H9 (cell line): ENCODE results near the gene IBA57. TPM values are rescaled to one million over a fixed set of nuclear protein-coding genes. Genes with fewer than 3 reads are reported as not detected.

ENCODE experiments used
- DNase-seq: peaks from one replicate; pipeline ENCODE4 v3.0.0-alpha.2; 2017
- H2AFZ ChIP-seq: one replicate; pipeline ENCODE4 v1.6.1; 2013; ENCODE audit warnings: mild to moderate bottlenecking, low read length, control low read depth, moderate library complexity
- H2AK5ac ChIP-seq: 2 replicates; pipeline ENCODE4 v1.6.1; 2013; ENCODE audit warnings: low read length, control low read depth, mixed read lengths; ENCODE audit not compliant: insufficient read length
- H2BK120ac ChIP-seq: one replicate; pipeline ENCODE4 v1.6.1; 2013; ENCODE audit warnings: low read depth, mild to moderate bottlenecking, low read length, control low read depth, inconsistent platforms; ENCODE audit not compliant: poor library complexity, severe bottlenecking
- H2BK12ac ChIP-seq: 2 replicates; pipeline ENCODE4 v1.6.1; 2013; ENCODE audit warnings: low read length, control low read depth, mixed read lengths, low read depth; ENCODE audit not compliant: insufficient read length
- H2BK15ac ChIP-seq: 2 replicates; pipeline ENCODE4 v1.6.1; 2013; ENCODE audit warnings: low read depth, low read length, control low read depth
- H2BK20ac ChIP-seq: one replicate; pipeline ENCODE4 v1.6.1; 2013; ENCODE audit warnings: low read depth, mild to moderate bottlenecking, low read length, control low read depth, inconsistent platforms; ENCODE audit not compliant: poor library complexity, severe bottlenecking
- H2BK5ac ChIP-seq: 2 replicates; pipeline ENCODE4 v1.6.1; 2013; ENCODE audit warnings: low read length, control low read depth, mixed read lengths; ENCODE audit not compliant: insufficient read length
- H3K14ac ChIP-seq: 2 replicates; pipeline ENCODE4 v1.6.1; 2013; ENCODE audit warnings: low read length, control low read depth; ENCODE audit not compliant: insufficient read depth
- H3K18ac ChIP-seq: 2 replicates; pipeline ENCODE4 v1.6.1; 2013; ENCODE audit warnings: low read depth, mild to moderate bottlenecking, mixed read lengths, low read length, control low read depth; ENCODE audit not compliant: insufficient read length
- H3K23ac ChIP-seq: 2 replicates; pipeline ENCODE4 v1.6.1; 2013; ENCODE audit warnings: low read length, control low read depth, mixed read lengths, low read depth; ENCODE audit not compliant: insufficient read length
- H3K23me2 ChIP-seq: 2 replicates; pipeline ENCODE4 v1.6.1; 2013; ENCODE audit warnings: low read depth, mild to moderate bottlenecking, mixed read lengths, low read length, control low read depth; ENCODE audit not compliant: insufficient read length, poor library complexity, severe bottlenecking
- H3K27ac ChIP-seq: 2 replicates; pipeline ENCODE4 v1.5.1; 2013; ENCODE audit warnings: low read length, control low read depth, mixed read lengths, low read depth; ENCODE audit not compliant: insufficient read length
- H3K27me3 ChIP-seq: 2 replicates; pipeline ENCODE4 v1.6.1; 2013; ENCODE audit warnings: low read length, control low read depth, inconsistent platforms; ENCODE audit not compliant: insufficient read depth
- H3K4ac ChIP-seq: 2 replicates; pipeline ENCODE4 v1.6.1; 2013; ENCODE audit warnings: low read depth, mild to moderate bottlenecking, control low read depth, inconsistent platforms, low read length, moderate library complexity
- H3K4me1 ChIP-seq: 2 replicates; pipeline ENCODE4 v1.6.1; 2013; ENCODE audit warnings: low read length, control low read depth, inconsistent platforms; ENCODE audit not compliant: insufficient read depth
- H3K4me2 ChIP-seq: 2 replicates; pipeline ENCODE4 v1.6.1; 2013; ENCODE audit warnings: low read length, control low read depth, mixed read lengths; ENCODE audit not compliant: insufficient read length, insufficient read depth
- H3K56ac ChIP-seq: 2 replicates; pipeline ENCODE4 v1.6.1; 2013; ENCODE audit warnings: low read depth, mild to moderate bottlenecking, mixed read lengths, low read length, control low read depth; ENCODE audit not compliant: insufficient read length
- H3K79me1 ChIP-seq: 2 replicates; pipeline ENCODE4 v1.6.1; 2013; ENCODE audit warnings: low read depth, mild to moderate bottlenecking, moderate library complexity, low read length, control low read depth, inconsistent platforms; ENCODE audit not compliant: insufficient read depth, poor library complexity, severe bottlenecking
- H3K79me2 ChIP-seq: 2 replicates; pipeline ENCODE4 v1.6.1; 2013; ENCODE audit warnings: low read length, control low read depth, inconsistent platforms; ENCODE audit not compliant: insufficient read depth
- H3K9ac ChIP-seq: 2 replicates; pipeline ENCODE4 v1.6.1; 2013; ENCODE audit warnings: low read length, control low read depth, mixed read lengths; ENCODE audit not compliant: insufficient read length; ENCODE audit errors: extremely low read depth
- H3K9me3 ChIP-seq: one replicate; pipeline ENCODE4 v1.6.1; 2013; ENCODE audit warnings: low read depth, low read length, inconsistent platforms; ENCODE audit not compliant: control insufficient read depth
- H3T11ph ChIP-seq: one replicate; pipeline ENCODE4 v1.6.1; 2013; ENCODE audit warnings: mild to moderate bottlenecking, low read length, control low read depth, inconsistent platforms
- H4K20me1 ChIP-seq: one replicate; pipeline ENCODE4 v1.6.1; 2013; ENCODE audit not compliant: control insufficient read depth, insufficient read length, insufficient read depth
- H4K5ac ChIP-seq: 2 replicates; pipeline ENCODE4 v1.6.1; 2013; ENCODE audit warnings: low read depth, mild to moderate bottlenecking, mixed read lengths, low read length, control low read depth; ENCODE audit not compliant: insufficient read length
- H4K8ac ChIP-seq: replicated peaks from 2 replicates; pipeline ENCODE4 v1.6.1; 2013; ENCODE audit warnings: low read length, control low read depth, mixed read lengths, low read depth; ENCODE audit not compliant: insufficient read length
- H4K91ac ChIP-seq: 2 replicates; pipeline ENCODE4 v1.6.1; 2013; ENCODE audit warnings: low read depth, mild to moderate bottlenecking, moderate library complexity, mixed read lengths, low read length, control low read depth; ENCODE audit not compliant: insufficient read length
- H3K27ac Mint-ChIP-seq, 3 experiments: 2 replicates in 2 of 3; 3 replicates in 1 of 3; pipeline ENCODE4 v1.8.0; 2020 to 2021; ENCODE audit warnings: mixed read lengths in 3 of 3, mild to moderate bottlenecking in 1 of 3, moderate library complexity in 1 of 3
- H3K27me3 Mint-ChIP-seq: 2 replicates; pipeline ENCODE4 v1.8.0; 2021; ENCODE audit warnings: low read depth, mild to moderate bottlenecking, moderate library complexity, mixed read lengths
- H3K36me3 Mint-ChIP-seq, 3 experiments: 2 replicates in 2 of 3; 3 replicates in 1 of 3; pipeline ENCODE4 v1.8.0; 2020 to 2021; ENCODE audit warnings: low read depth in 3 of 3, mixed read lengths in 3 of 3; ENCODE audit not compliant: insufficient read depth in 1 of 3
- H3K4me1 Mint-ChIP-seq, 2 experiments: 2 replicates each; pipeline ENCODE4 v1.8.0; 2020; ENCODE audit warnings: mixed read lengths in 2 of 2
- H3K4me3 Mint-ChIP-seq, 2 experiments: 2 replicates in 1 of 2; 3 replicates in 1 of 2; pipeline ENCODE4 v1.8.0; 2020 to 2021; ENCODE audit warnings: mild to moderate bottlenecking in 2 of 2, mixed read lengths in 2 of 2, moderate library complexity in 1 of 2
- H3K9me3 Mint-ChIP-seq, 2 experiments: 2 replicates in 1 of 2; 3 replicates in 1 of 2; pipeline ENCODE4 v1.8.0; 2020; ENCODE audit warnings: mild to moderate bottlenecking in 2 of 2, mixed read lengths in 2 of 2, moderate library complexity in 1 of 2
- CTCF ChIP-seq: fragments of 200-600 bp; sonication (generic); conservative IDR thresholded peaks from 3 replicates; pipeline ENCODE4 v1.8.0; 2021; ENCODE audit warnings: antibody characterized with exemption, mild to moderate bottlenecking
- WGBS: extraction: QIAGEN DNeasy Blood & Tissue Kit; methylation state at CpG from one replicate; pipeline ENCODE4 v1.1.7; 2013; ENCODE audit warnings: missing lambda C conversion rate, low lambda C conversion rate, mixed read lengths; ENCODE audit not compliant: insufficient read length; ENCODE audit errors: extremely low coverage; 5-methylcytosine and 5-hydroxymethylcytosine counted together
- total RNA-seq: library from RNA; stranded (reverse); gene quantifications from 2 replicates; pipeline ENCODE4 v1.2.1, GENCODE V29; 2021

The IBA57 gene
- total RNA-seq, 1 experiment from 2014 or later = 12.6 TPM

GRCh38 chr1:228122921-228123441, 42.6 kb upstream of the IBA57 start:
- no peak overlapping the region for H3K4ac ChIP-seq
- H2BK12ac ChIP-seq = no peak overlapping the region
- no peak overlapping the region for H2BK120ac ChIP-seq
- no peak overlapping the region for H2AFZ ChIP-seq
- no peak overlapping the region for H3K9ac ChIP-seq
- no peaks in the 10 kb centered on the region for H3K9me3 ChIP-seq
- no peaks in the 10 kb centered on the region for H3K79me2 ChIP-seq
- H4K8ac ChIP-seq = no peak overlapping the region
- H4K5ac ChIP-seq = no peak overlapping the region
- H3K4me1 Mint-ChIP-seq = 0 out of 4 replicates have a peak, but pooled peaks cover 0 to 3% of the 10 kb centered on the region in 2 experiments
- no peak overlapping the region for H2BK15ac ChIP-seq
- H3K23me2 ChIP-seq = no peaks in the 10 kb centered on the region
- no peaks in the 10 kb centered on the region for H4K20me1 ChIP-seq
- peaks cover 2 to 3% (median 2%) of the 10 kb centered on the region in 3 experiments; a peak in 6 of 7 replicates for H3K36me3 Mint-ChIP-seq
- H2BK5ac ChIP-seq = no peak overlapping the region
- H4K91ac ChIP-seq = no peak overlapping the region
- H3K79me1 ChIP-seq = no peaks in the 10 kb centered on the region
- no peak overlapping the region for H3K4me2 ChIP-seq
- H3K27ac Mint-ChIP-seq = no peak overlapping the region
- no peak overlapping the region for H3K18ac ChIP-seq
- no peak overlapping the region for H2BK20ac ChIP-seq
- H3K23ac ChIP-seq = no peak overlapping the region
- DNase-seq = no peak
- H2AK5ac ChIP-seq = no peak overlapping the region
- H3K9me3 Mint-ChIP-seq = peaks cover 20 to 23% of the 10 kb centered on the region in 2 experiments
- H3K4me1 ChIP-seq = no peaks in the 10 kb centered on the region
- no peak for TF ChIP-seq CTCF
- no peak overlapping the region for H3K27ac ChIP-seq
- H3K27me3 ChIP-seq = peaks cover 2% of the 10 kb centered on the region; the same call in 1 of the 2 replicates
- H3K14ac ChIP-seq = no peak overlapping the region
- no CpG with 5 or more reads among the region's 1 CpG for WGBS
- no peak overlapping the region for H3K4me3 Mint-ChIP-seq
- H3K27me3 Mint-ChIP-seq = peaks cover 64% of the 10 kb centered on the region
- H3T11ph ChIP-seq = no peak overlapping the region
- H3K56ac ChIP-seq = no peak overlapping the region
